Large intestine (tissue), 3 donors: ENCODE data around the gene OLAH. TPM values are rescaled to one million over a fixed set of nuclear protein-coding genes. Genes with fewer than 3 reads are reported as not detected.

Experiments
- DNase-seq, 2 donors: peaks; one replicate each; pipeline versions ENCODE4 v3.0.0 to v3.0.0-alpha.2; 2013
- H3K27ac ChIP-seq: one replicate; pipeline ENCODE4 v1.5.1; 2013; ENCODE audit warnings: low read length
- H3K27me3 ChIP-seq: 2 replicates; pipeline ENCODE4 v1.6.1; 2013; ENCODE audit warnings: low read length; ENCODE audit not compliant: control insufficient read depth, insufficient read depth
- H3K36me3 ChIP-seq: 2 replicates; pipeline ENCODE4 v1.6.1; 2013; ENCODE audit warnings: low read length; ENCODE audit not compliant: control insufficient read depth, insufficient read depth
- H3K4me1 ChIP-seq: one replicate; pipeline ENCODE4 v1.6.1; 2013; ENCODE audit warnings: low read length; ENCODE audit not compliant: control insufficient read depth, insufficient read depth
- H3K4me3 ChIP-seq: one replicate; pipeline ENCODE4 v1.5.1; 2013; ENCODE audit warnings: low read length
- H3K9me3 ChIP-seq: one replicate; pipeline ENCODE4 v1.6.1; 2013; ENCODE audit warnings: mild to moderate bottlenecking, low read depth, low read length, moderate library complexity; ENCODE audit not compliant: control insufficient read depth
- WGBS: methylation state at CpG from one replicate; pipeline ENCODE4 v1.1.5; 2013; ENCODE audit warnings: low lambda C conversion rate; ENCODE audit not compliant: insufficient coverage; 5-methylcytosine and 5-hydroxymethylcytosine counted together
- polyA plus RNA-seq: library from polyadenylated mRNA; unstranded; fragments of 120-200 nt; gene quantifications from one replicate; pipeline ENCODE4 v1.2.1, GENCODE V29; 2013

Gene OLAH
- polyA plus RNA-seq, 1 donor: not detected

GRCh38 chr10:15122477-15123030, 78.8 kb downstream of the OLAH start:
- no peak for DNase-seq
- Histone ChIP-seq H3K4me3 (no peak overlapping the region), H3K4me1 (no peaks in the 10 kb centered on the region), H3K27ac (no peak overlapping the region), H3K27me3 (no peaks in the 10 kb centered on the region), H3K36me3 (peaks cover 45% of the 10 kb centered on the region), H3K9me3 (no peaks in the 10 kb centered on the region)
- 93% methylated on average over 2 of the region's 9 CpGs for WGBS

Other genes starting within 250 kb of the OLAH start
- gene CDNF, start 205.9 kb upstream of the OLAH start, polyA plus RNA-seq: 3.2 TPM
- gene HSPA14, start 205.6 kb upstream of the OLAH start, polyA plus RNA-seq: 14.9 TPM
- 13.9 TPM for gene MSANTD7, start 205.6 kb upstream of the OLAH start, polyA plus RNA-seq
- 10.9 TPM for gene SUV39H2, start 165.1 kb upstream of the OLAH start, polyA plus RNA-seq
- 11.3 TPM for gene DCLRE1C, start 89.8 kb upstream of the OLAH start, polyA plus RNA-seq
- gene MEIG1, start 84.6 kb upstream of the OLAH start, polyA plus RNA-seq: 0.33 TPM
- gene ACBD7, start 44.8 kb downstream of the OLAH start, polyA plus RNA-seq: 2.2 TPM
- gene RPP38, start 53.4 kb downstream of the OLAH start, polyA plus RNA-seq: 30.2 TPM
- gene NMT2, start 124.8 kb downstream of the OLAH start, polyA plus RNA-seq: 15.5 TPM